Mononuclear cell (primary cell): ENCODE results near the gene LRP1B. TPM values are rescaled to one million over a fixed set of nuclear protein-coding genes. Genes with fewer than 3 reads are reported as not detected.

Experiments
- H3K27me3 ChIP-seq: 2 replicates; pipeline ENCODE4 v1.6.0; 2011; ENCODE audit warnings: low read length, control low read depth; ENCODE audit not compliant: insufficient read depth
- H3K4me1 ChIP-seq: 2 replicates; pipeline ENCODE4 v1.5.1; 2011; ENCODE audit warnings: mild to moderate bottlenecking, low read length, control low read depth; ENCODE audit not compliant: insufficient read depth
- H3K4me3 ChIP-seq: 2 replicates; pipeline ENCODE4 v1.5.1; 2011; ENCODE audit warnings: mild to moderate bottlenecking, low read length, moderate library complexity
- H3K9me3 ChIP-seq: 2 replicates; pipeline ENCODE4 v1.5.1; 2011; ENCODE audit warnings: low read depth, mild to moderate bottlenecking, control low read depth, low read length
- total RNA-seq: library from RNA; depleted of rRNA; stranded (reverse); fragments of >200 nt; gene quantifications from one replicate; pipeline ENCODE4 v1.2.3, GENCODE V29; 2012

LRP1B gene
- total RNA-seq, 1 donor: under 0.01 TPM

- Histone ChIP-seq H3K27me3 (no peaks in the 10 kb centered on the region), H3K4me3 (no peak overlapping the region), H3K4me1 (no peaks in the 10 kb centered on the region), H3K9me3 (no peaks in the 10 kb centered on the region)
Observed at GRCh38 chr2:141598982-141599381, 531.8 kb downstream of the LRP1B start.

GRCh38 chr2:141595316-141595920 lies 535.4 kb downstream of the LRP1B start:
- no peaks in the 10 kb centered on the region for H3K9me3 ChIP-seq
- no peaks in the 10 kb centered on the region for H3K4me1 ChIP-seq

DNA sequence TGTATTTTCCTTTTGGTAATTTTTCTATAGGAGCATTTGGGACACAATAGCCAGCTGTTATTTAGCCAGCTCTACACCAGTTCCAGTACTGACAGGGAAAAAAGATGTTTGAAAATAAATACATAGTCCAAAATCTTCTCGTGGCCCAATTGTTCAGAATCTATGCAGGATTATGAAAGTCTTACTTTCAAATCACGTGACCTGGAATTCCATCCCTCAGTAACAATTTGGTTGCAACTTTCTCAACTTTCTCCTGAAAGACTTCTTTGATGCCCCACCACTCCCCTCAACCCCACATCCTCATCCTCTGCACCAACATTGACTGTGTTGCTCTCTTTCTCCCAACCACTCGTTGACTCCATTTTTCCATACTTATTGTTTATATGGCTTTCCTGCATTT lies 539.0 kb downstream of the LRP1B start:
- Histone ChIP-seq H3K4me3 (no peak overlapping the region), H3K9me3 (no peaks in the 10 kb centered on the region), H3K4me1 (no peaks in the 10 kb centered on the region), H3K27me3 (no peaks in the 10 kb centered on the region)

More at GRCh38 chr2:141595316-141595920, 535.4 kb downstream of the LRP1B start:
- Histone ChIP-seq H3K4me3 (no peak overlapping the region), H3K27me3 (no peaks in the 10 kb centered on the region)

DNA sequence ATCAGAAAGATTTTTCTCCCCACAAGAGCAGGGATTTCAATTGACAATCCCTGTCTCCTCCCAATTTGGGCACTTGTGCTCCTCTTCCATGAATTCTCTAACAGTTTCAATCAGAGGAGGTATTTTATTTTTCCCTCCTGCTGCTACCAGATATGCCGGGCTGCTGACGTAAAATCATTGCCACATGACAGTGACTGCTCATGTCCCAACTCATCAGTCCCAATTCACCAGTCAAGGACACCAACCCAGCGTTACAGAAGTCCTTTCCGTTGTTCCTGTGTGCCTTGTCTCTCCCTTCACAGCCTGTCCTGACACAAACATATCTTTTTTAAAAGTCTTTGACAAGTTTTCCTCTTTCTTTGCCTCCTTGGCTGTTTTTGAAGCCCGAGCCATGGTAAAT lies 540.2 kb downstream of the LRP1B start:
- Histone ChIP-seq H3K4me1 (no peaks in the 10 kb centered on the region), H3K27me3 (no peaks in the 10 kb centered on the region), H3K4me3 (no peak overlapping the region), H3K9me3 (no peaks in the 10 kb centered on the region)

DNA sequence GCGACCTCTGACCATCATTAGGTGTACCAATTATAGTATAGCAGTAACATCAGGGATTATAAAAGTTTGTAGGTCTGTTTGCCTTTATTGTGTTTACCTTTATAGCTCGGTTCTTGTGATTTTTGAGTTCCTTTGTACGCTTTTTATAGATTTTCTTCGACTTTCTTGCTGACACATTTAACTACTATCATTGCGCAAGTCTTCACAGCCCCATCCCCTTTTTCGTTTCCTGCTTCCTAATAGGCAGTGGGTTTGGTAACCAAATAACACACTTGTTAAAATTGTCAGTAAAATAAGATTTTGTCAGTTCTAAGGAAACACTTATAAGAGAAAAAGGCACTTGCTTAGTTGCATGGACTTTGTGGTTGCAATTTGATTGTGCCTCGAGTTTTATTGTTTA lies 541.5 kb downstream of the LRP1B start:
- Histone ChIP-seq H3K9me3 (no peaks in the 10 kb centered on the region), H3K4me3 (no peak overlapping the region), H3K27me3 (no peaks in the 10 kb centered on the region), H3K4me1 (no peaks in the 10 kb centered on the region)

DNA sequence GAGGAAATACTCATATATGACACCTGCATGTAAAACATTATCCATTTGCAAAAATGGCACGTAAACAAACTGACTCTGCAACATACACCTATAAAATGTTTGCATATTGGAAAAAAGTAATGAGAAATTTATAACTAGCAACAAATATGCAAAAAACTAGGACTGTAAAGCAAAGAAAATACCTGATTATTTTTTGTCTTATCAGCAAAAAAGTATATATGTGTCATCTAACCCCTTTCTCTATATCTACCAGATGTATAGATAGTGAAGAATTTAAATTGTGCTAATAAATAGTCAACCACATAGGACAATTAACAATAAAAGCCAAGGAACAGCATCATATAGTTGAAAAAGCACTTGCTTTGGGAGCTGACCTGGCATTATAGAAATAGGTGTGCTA lies 543.8 kb downstream of the LRP1B start:
- no peak overlapping the region for H3K4me3 ChIP-seq
- no peaks in the 10 kb centered on the region for H3K9me3 ChIP-seq
- no peaks in the 10 kb centered on the region for H3K27me3 ChIP-seq
- no peaks in the 10 kb centered on the region for H3K4me1 ChIP-seq

DNA sequence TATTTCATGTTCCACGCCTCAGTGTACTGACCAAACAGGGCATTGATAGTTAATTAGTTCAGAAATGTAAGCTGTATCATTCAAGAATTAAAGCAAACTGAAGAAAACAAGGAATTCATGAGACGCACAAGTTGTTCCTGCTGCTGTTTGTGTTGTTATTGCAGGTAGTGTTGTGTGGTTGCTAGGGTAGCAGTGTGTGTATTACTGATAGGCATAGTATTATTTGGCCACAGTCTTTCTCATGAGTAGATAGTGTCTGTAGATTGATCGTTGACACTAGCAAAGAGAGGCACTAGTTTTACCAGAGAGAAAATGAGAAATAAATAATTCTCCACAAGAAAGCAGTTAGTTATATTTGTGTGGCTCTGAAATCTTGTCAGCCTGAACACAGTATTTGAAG lies 548.6 kb downstream of the LRP1B start:
- Histone ChIP-seq H3K9me3 (no peaks in the 10 kb centered on the region), H3K4me3 (no peak overlapping the region), H3K4me1 (no peaks in the 10 kb centered on the region), H3K27me3 (no peaks in the 10 kb centered on the region)

DNA sequence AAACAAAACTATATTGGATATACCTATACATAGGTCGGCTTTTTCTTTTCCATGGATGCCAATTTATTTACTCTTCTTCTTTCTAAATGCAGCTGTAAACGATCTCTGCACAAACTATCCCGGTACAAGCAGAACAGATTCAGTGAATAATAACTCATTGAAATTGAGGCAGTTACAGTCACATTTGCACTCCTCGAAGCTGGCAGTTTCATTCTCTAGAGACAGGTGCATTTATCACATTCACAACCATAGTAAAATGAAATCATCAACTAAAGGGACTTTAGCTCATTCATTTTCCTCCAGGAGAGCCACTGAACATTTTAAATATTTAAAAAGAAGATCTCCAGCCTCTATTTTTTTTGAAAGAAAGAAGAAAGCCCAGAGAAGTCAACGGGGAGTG lies 551.7 kb downstream of the LRP1B start:
- Histone ChIP-seq H3K9me3 (no peaks in the 10 kb centered on the region), H3K4me1 (no peaks in the 10 kb centered on the region), H3K27me3 (no peaks in the 10 kb centered on the region), H3K4me3 (no peak overlapping the region)

DNA sequence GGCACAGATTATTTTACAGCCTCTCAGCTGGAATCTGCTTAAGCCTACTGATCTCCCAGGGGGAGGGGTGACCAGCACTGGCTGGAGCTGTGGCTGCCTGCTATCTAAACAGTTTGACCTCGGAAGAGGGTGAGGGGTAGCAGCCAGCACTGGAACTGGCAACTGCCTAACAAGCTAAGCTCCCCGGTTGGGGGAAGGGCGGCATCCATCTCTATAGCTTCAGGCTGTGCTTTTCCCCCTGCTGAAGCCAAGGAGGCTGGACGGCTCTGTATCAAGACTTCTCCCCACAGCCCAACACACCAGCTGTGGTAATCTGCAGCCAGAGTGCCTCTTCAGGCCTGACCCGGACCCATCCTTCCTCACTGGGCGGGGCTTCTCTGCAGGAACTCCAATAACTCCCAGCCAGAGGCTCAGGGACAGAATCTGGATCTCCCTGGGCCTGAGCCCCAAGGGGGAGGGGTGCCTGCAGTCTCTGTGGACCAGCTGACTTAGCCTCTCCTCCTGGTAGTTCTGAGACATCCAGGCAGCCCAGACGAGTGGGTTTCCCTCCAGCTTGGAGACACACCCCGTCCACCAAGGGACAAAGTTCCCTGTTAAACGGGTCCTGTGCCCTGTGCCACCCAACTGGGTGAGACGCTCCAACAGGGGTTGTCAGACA lies 560.2 kb downstream of the LRP1B start:
- Histone ChIP-seq H3K4me1 (no peaks in the 10 kb centered on the region), H3K27me3 (no peaks in the 10 kb centered on the region), H3K9me3 (no peaks in the 10 kb centered on the region), H3K4me3 (no peak overlapping the region)

DNA sequence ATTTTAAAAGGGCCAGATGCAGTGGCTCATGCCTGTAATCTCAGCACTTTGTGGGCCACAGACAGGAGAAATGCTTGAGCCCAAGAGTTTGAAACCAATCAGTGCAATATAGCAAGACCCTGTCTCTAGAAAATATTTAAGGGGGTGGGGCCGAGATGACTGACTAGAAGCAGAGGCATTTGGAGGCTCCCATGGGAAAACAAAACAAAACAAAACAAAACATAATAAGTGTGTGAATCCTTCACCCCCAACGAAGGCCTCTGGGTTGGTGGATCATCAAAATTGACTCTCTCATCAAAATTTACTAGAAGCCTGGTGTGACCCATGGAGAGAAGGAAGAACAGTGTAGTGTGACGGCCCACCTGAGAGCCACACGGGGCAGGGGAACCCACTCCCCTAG lies 560.9 kb downstream of the LRP1B start:
- Histone ChIP-seq H3K4me3 (no peak overlapping the region), H3K27me3 (no peaks in the 10 kb centered on the region), H3K9me3 (no peaks in the 10 kb centered on the region), H3K4me1 (no peaks in the 10 kb centered on the region)

- Histone ChIP-seq H3K27me3 (no peaks in the 10 kb centered on the region), H3K9me3 (no peaks in the 10 kb centered on the region), H3K4me1 (no peaks in the 10 kb centered on the region), H3K4me3 (no peak overlapping the region)
Observed at GRCh38 chr2:141565597-141565996, 565.2 kb downstream of the LRP1B start.

DNA sequence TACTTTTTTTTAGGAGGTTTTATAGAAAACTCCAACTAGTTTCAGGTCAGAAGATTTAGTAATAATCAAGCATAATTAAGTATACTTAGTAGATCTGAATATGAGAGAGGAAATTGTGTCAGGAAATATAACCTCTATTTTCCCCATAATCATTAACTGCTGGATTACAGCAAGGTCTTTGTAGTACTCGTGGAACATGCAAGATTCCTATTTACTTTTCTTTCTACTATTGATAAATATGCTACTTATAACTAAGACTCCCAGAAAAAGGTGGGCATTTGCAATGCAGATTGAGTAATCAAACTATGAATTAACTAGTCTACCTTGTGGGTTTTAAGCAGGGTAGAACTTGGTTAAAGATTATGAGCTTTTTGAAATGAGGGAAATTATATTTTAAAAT lies 570.1 kb downstream of the LRP1B start:
- Histone ChIP-seq H3K4me3 (no peak overlapping the region), H3K9me3 (no peaks in the 10 kb centered on the region), H3K27me3 (no peaks in the 10 kb centered on the region), H3K4me1 (no peaks in the 10 kb centered on the region)

DNA sequence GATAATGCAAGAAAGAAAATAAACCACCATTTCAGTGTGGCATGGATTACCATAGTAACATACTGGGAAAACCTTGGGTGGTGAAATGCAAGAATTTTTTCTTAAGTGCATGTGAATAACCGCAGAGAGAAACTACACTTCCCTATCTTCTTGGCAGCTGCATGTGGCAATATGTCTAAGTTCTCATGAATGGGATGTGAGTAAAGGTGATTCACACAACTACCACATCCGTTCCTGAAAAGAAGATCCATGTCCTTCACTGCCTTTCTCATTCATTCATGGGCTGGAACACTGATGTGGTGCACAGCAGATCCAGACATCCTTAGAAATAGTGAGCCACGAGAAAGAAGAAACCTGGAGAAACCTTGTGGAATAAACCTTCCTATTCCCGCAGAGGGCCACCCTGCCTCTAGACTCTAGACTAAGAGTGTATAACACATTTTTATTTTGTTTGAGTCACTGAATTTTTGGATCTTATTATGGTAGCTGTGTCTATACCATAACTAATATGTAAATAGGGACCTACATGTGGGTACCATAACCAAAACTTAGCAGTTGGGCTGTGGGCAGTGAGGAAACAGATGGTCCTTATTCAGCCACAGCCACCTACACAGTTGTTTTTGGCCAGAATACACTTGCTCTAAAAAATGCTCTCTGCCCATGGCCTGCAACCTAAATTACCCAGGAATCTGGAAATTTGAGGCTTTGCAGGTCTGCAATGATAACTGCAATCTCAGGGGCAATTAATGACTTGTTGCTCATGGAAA lies 573.3 kb downstream of the LRP1B start:
- no peaks in the 10 kb centered on the region for H3K27me3 ChIP-seq
- H3K4me1 ChIP-seq: no peaks in the 10 kb centered on the region
- no peak overlapping the region for H3K4me3 ChIP-seq
- no peaks in the 10 kb centered on the region for H3K9me3 ChIP-seq

DNA sequence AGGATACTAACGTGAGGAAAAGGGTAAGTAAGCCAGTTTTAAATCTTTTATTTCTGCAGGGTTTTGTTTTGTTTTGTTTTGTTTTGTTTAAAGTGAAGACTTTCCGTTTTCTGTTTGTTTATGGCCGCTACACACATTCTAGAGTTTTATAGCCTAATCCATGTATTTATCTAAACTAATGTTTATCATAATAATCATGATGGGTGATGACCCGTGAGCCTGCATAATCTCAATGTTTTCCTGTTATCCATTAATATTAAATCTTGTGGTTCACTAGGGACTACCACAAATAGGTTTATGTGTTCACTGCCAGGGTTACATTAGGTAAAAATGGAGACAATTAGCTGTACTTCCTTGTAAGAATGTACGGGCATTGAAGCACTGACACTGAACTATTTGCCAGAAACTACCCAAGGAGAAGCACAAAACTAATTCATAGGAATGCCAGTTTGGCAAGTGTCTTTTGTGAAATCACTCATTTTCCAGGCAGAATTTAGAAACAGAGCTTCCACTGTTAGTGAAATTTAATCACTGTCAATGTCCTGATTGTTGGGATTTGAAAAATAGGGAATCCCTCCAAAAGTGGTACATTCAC lies 574.8 kb downstream of the LRP1B start:
- no peaks in the 10 kb centered on the region for H3K4me1 ChIP-seq
- no peaks in the 10 kb centered on the region for H3K9me3 ChIP-seq
- H3K4me3 ChIP-seq: no peak overlapping the region
- no peaks in the 10 kb centered on the region for H3K27me3 ChIP-seq

DNA sequence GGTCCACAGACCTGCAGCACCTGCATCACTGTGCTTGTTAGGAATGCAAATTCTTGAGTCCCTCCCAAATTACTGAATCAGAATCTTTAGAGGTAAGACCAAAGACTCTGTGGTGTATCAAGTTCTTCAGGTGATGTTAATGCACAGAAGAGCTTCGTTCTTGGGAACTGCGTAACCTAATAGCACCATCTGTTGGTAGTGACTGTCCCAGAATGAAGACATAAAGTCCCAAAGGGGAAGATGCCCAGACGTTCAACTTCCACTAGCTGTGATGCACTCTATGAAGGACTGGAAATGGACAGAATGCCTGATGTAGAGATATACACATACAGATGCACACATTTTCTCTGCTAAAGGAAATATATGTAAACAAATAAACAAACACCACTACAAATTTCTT lies 576.0 kb downstream of the LRP1B start:
- no peaks in the 10 kb centered on the region for H3K9me3 ChIP-seq
- H3K4me1 ChIP-seq: no peaks in the 10 kb centered on the region
- no peak overlapping the region for H3K4me3 ChIP-seq
- no peaks in the 10 kb centered on the region for H3K27me3 ChIP-seq
